ENCODE data around the gene KBTBD7. TPM values are rescaled to one million over a fixed set of nuclear protein-coding genes. Genes with fewer than 3 reads are reported as not detected.

Gene KBTBD7
- total and polyA plus RNA-seq, 2 of the 13 experiments (the other 11 are each of a cell fraction or from before 2014, with no cell fraction given) = 3.6 to 9.0 TPM

- no peaks in the 10 kb centered on the region for H3K27me3 ChIP-seq (ENCODE audit: control insufficient read depth in 1 of 2, insufficient read depth in 2 of 2, low read length in 2 of 2)
- no peak for FAIRE-seq
- 100% methylated on average over 1 of the region's 3 CpGs for WGBS (ENCODE audit: low lambda C conversion rate)
These were observed 18.9 kb upstream of the KBTBD7 start for GRCh38 chr13:41213316-41213715.

GRCh38 chr13:41212881-41213280, 18.5 kb upstream of the KBTBD7 start:
- H3K4me3 ChIP-seq (replicated peaks in 1 of 3; ENCODE audit: insufficient read depth in 1 of 3, low read depth in 2 of 3, low read length in 3 of 3) = no peak overlapping the region
- in situ Hi-C loops (cut with HindIII; ENCODE audit: extremely low pct_ligation_motif_present, low pct_unique_long_range_greater_than_20kb) (no loop called here), intact Hi-C loops (cut with micrococcal nuclease; ENCODE audit: unreplicated experiment) (no loop called here)
- no peaks in the 10 kb centered on the region for H4K20me1 ChIP-seq (ENCODE audit: insufficient read depth, low read length)
- ChIA-PET POLR2A (no interaction called here), CTCF (ENCODE audit: low intra/inter-chr PET ratio, low total read pairs) (no interaction called here)
- H3K9ac ChIP-seq (ENCODE audit: insufficient read depth, low read depth, low read length) = no peak overlapping the region
- H3K27me3 ChIP-seq (ENCODE audit: control insufficient read depth in 1 of 2, insufficient read depth in 2 of 2, low read length in 2 of 2) = no peaks in the 10 kb centered on the region
- H3K27ac ChIP-seq (ENCODE audit: extremely low read length, insufficient read depth, low read length) = no peak overlapping the region
- FAIRE-seq = no peak
- H2AFZ ChIP-seq (ENCODE audit: low read length) = no peak overlapping the region
- H3K36me3 ChIP-seq (replicated peaks in 1 of 2; ENCODE audit: control insufficient read depth in 1 of 2, insufficient read depth in 2 of 2, low read length in 2 of 2) = no peaks in the 10 kb centered on the region
- no peaks in the 10 kb centered on the region for H3K9me3 ChIP-seq (ENCODE audit: low read length)
- no peak for ATAC-seq
- no peaks in the 10 kb centered on the region for H3K4me1 ChIP-seq (ENCODE audit: insufficient read depth, low read length)
- no peak overlapping the region for H3K4me2 ChIP-seq (ENCODE audit: low read depth, low read length)
- DNase-seq (ENCODE audit: low spot score) = no peak
- BruUV-seq (replicated peaks) = no TSS peak
- no peaks in the 10 kb centered on the region for H3K79me2 ChIP-seq (ENCODE audit: insufficient read depth, low read length)
- TF ChIP-seq ISX (CRISPR knock-in tag; conservative IDR thresholded peaks at IDR 0.05) = no peak
- TF ChIP-seq KLF13 (CRISPR knock-in tag; IDR thresholded peaks at IDR 0.05) = no peak
- no peak for TF ChIP-seq SUZ12 (IDR thresholded peaks at IDR 0.05; ENCODE audit: low read depth, low read length)
- no peak for TF ChIP-seq NFE2L2 (IDR thresholded peaks at IDR 0.05; ENCODE audit: low read length)
- TF ChIP-seq NFKB2 (CRISPR knock-in tag; IDR thresholded peaks at IDR 0.05; ENCODE audit: borderline replicate concordance) = no peak
- TF ChIP-seq ZNF414 (CRISPR knock-in tag; IDR thresholded peaks at IDR 0.05) = no peak
- no peak for TF ChIP-seq DNMT3B (CRISPR knock-in tag; conservative IDR thresholded peaks at IDR 0.05)
- no peak for TF ChIP-seq IRF9 (CRISPR knock-in tag; IDR thresholded peaks at IDR 0.05; ENCODE audit: borderline replicate concordance)
- TF ChIP-seq ZNF589 (CRISPR knock-in tag; conservative IDR thresholded peaks at IDR 0.05) = no peak
- TF ChIP-seq ZNF567 (CRISPR knock-in tag; IDR thresholded peaks at IDR 0.05; ENCODE audit: borderline replicate concordance) = no peak
- TF ChIP-seq TP53 (CRISPR knock-in tag; conservative IDR thresholded peaks at IDR 0.05) = no peak
- no peak for TF ChIP-seq ATF2 (CRISPR knock-in tag; IDR thresholded peaks at IDR 0.05)

More at GRCh38 chr13:41213316-41213715, 18.9 kb upstream of the KBTBD7 start:
- H3K27ac ChIP-seq (ENCODE audit: extremely low read length, insufficient read depth, low read length) = no peak overlapping the region
- H3K4me3 ChIP-seq (replicated peaks in 1 of 3; ENCODE audit: insufficient read depth in 1 of 3, low read depth in 2 of 3, low read length in 3 of 3) = no peak overlapping the region
- H3K9me3 ChIP-seq (ENCODE audit: low read length) = no peaks in the 10 kb centered on the region
- no peaks in the 10 kb centered on the region for H4K20me1 ChIP-seq (ENCODE audit: insufficient read depth, low read length)
- no peak overlapping the region for H3K9ac ChIP-seq (ENCODE audit: insufficient read depth, low read depth, low read length)
- H3K4me1 ChIP-seq (ENCODE audit: insufficient read depth, low read length) = no peaks in the 10 kb centered on the region
- in situ Hi-C loops (cut with HindIII; ENCODE audit: extremely low pct_ligation_motif_present, low pct_unique_long_range_greater_than_20kb) (no loop called here), intact Hi-C loops (cut with micrococcal nuclease; ENCODE audit: unreplicated experiment) (no loop called here)
- H3K4me2 ChIP-seq (ENCODE audit: low read depth, low read length) = no peak overlapping the region
- H3K79me2 ChIP-seq (ENCODE audit: insufficient read depth, low read length) = no peaks in the 10 kb centered on the region
- ChIA-PET CTCF (ENCODE audit: low intra/inter-chr PET ratio, low total read pairs) (no interaction called here), POLR2A (no interaction called here)
- no peak for TF ChIP-seq EEA1 (CRISPR knock-in tag; IDR thresholded peaks at IDR 0.05; ENCODE audit: borderline replicate concordance)
- TF ChIP-seq CHD4 (IDR thresholded peaks at IDR 0.05; ENCODE audit: borderline replicate concordance, low read length) = no peak
- no peak for TF ChIP-seq PHF20 (CRISPR knock-in tag; IDR thresholded peaks at IDR 0.05)
- no peak for TF ChIP-seq FOXK1 (CRISPR knock-in tag; IDR thresholded peaks at IDR 0.05; ENCODE audit: borderline replicate concordance, low read depth)
- TF ChIP-seq NR2F1 (CRISPR knock-in tag; IDR thresholded peaks at IDR 0.05) = no peak
- TF ChIP-seq ZNF441 (CRISPR knock-in tag; IDR thresholded peaks at IDR 0.05; ENCODE audit: borderline replicate concordance) = no peak
- H3K36me3 ChIP-seq (replicated peaks in 1 of 2; ENCODE audit: control insufficient read depth in 1 of 2, insufficient read depth in 2 of 2, low read length in 2 of 2) = no peaks in the 10 kb centered on the region
- no TSS peak for BruUV-seq (replicated peaks)
- peak; percentile 41 for ATAC-seq
- no peak overlapping the region for H2AFZ ChIP-seq (ENCODE audit: low read length)
- DNase-seq (ENCODE audit: low spot score) = no peak
